HCT116 (cell line): Measurements from ENCODE around the gene UQCC2. TPM values are rescaled to one million over a fixed set of nuclear protein-coding genes. Genes with fewer than 3 reads are reported as not detected.

Experiments used
- ATAC-seq: fragments of 200-7000 bp; cut with Tn5 transposase; 2 replicates; pipeline ENCODE4 v1.9.1; 2020; ENCODE audit warnings: mild to moderate bottlenecking, moderate library complexity
- BruUV-seq: library from RNA; stranded (reverse); fragments of 400-500 nt; replicated peaks from 2 replicates; lab custom pipeline; 2021; lab: Mats Ljungman, UMichigan
- CTCF ChIA-PET: fragments of 300-600 bp; sonication (Branson Sonifier 250); formaldehyde crosslinking; loops from one replicate; lab custom pipeline; 2021; ENCODE audit warnings: antibody characterized with exemption; lab: Charles Lee
- POLR2A ChIA-PET: fragments of 300-600, 350-600 bp; sonication (Branson Sonifier 250); formaldehyde crosslinking; loops from one replicate; lab custom pipeline; 2021; ENCODE audit warnings: antibody characterized with exemption; lab: Charles Lee
- RAD21 ChIA-PET, 2 experiments: fragments of 300-600 bp; sonication (Branson Sonifier 250); formaldehyde crosslinking; loops; one replicate each; lab custom pipeline; 2023; ENCODE audit warnings: low total read pairs in 2 of 2; ENCODE audit not compliant: uncharacterized antibody in 2 of 2, unreplicated experiment in 2 of 2, low non-redundant PET in 1 of 2; lab: Charles Lee
- DNase-seq: peaks from one replicate; pipeline ENCODE4 v3.0.0-alpha.2; 2010; ENCODE audit warnings: low read depth, low spot score
- H2AFZ ChIP-seq: fragments of 200-600 bp; shearing (Covaris generic), sonication (generic); 2 replicates; pipeline ENCODE4 v1.6.1; 2017; ENCODE audit warnings: low read depth, mixed run types, mixed read lengths, antibody characterized with exemption, low read length; ENCODE audit not compliant: poor library complexity, severe bottlenecking
- H3K27ac ChIP-seq: 2 replicates; pipeline ENCODE4 v1.5.1; 2012; ENCODE audit warnings: low read depth, low read length
- H3K27me3 ChIP-seq: fragments of 200-600 bp; sonication (generic); 2 replicates; pipeline ENCODE4 v1.6.1; 2016; ENCODE audit warnings: mixed run types, low read length, mixed read lengths; ENCODE audit not compliant: insufficient read depth
- H3K36me3 ChIP-seq, 2 experiments: fragments of 200-500 bp in 1 of 2; fragments of 200-600 bp in 1 of 2; sonication (Bioruptor generic) in 1 of 2; sonication (generic) in 1 of 2; 2 replicates each; pipeline versions ENCODE4 v1.5.1 to v1.6.1; 2014 to 2016; ENCODE audit warnings: low read length in 2 of 2, inconsistent platforms in 1 of 2, mixed read lengths in 1 of 2, mixed run types in 1 of 2; ENCODE audit not compliant: insufficient read depth in 2 of 2, control insufficient read depth in 1 of 2
- H3K4me1 ChIP-seq, 2 experiments: fragments of 200-600 bp in 1 of 2; sonication (generic) in 1 of 2; 2 replicates each; pipeline versions ENCODE4 v1.5.1 to v1.6.1; 2012 to 2017; ENCODE audit warnings: low read length in 2 of 2, inconsistent platforms in 1 of 2, mild to moderate bottlenecking in 1 of 2, mixed read lengths in 1 of 2, mixed run types in 1 of 2, moderate library complexity in 1 of 2; ENCODE audit not compliant: insufficient read depth in 2 of 2, control insufficient read depth in 1 of 2
- H3K4me2 ChIP-seq: fragments of 200-600 bp; sonication (generic); 2 replicates; pipeline ENCODE4 v1.6.1; 2017; ENCODE audit warnings: mixed run types, low read length, mixed read lengths
- H3K4me3 ChIP-seq, 2 experiments: fragments of 200-600 bp in 1 of 2; sonication (generic) in 1 of 2; replicated peaks in 1 of 2; 2 replicates each; pipeline ENCODE4 v1.5.1; 2011 to 2016; ENCODE audit warnings: low read length in 2 of 2, control low read depth in 1 of 2, low read depth in 1 of 2, mild to moderate bottlenecking in 1 of 2, mixed read lengths in 1 of 2, mixed run types in 1 of 2
- H3K79me2 ChIP-seq: fragments of 200-600 bp; sonication (generic); 2 replicates; pipeline ENCODE4 v1.6.1; 2017; ENCODE audit warnings: mild to moderate bottlenecking, mixed run types, low read length, moderate library complexity, mixed read lengths; ENCODE audit not compliant: insufficient read depth
- H3K9ac ChIP-seq: fragments of 200-600 bp; sonication (generic); 2 replicates; pipeline ENCODE4 v1.6.1; 2016; ENCODE audit warnings: low read length, mixed read lengths
- H3K9me2 ChIP-seq: fragments of 200-600 bp; sonication (generic), shearing (Covaris generic); 2 replicates; pipeline ENCODE4 v1.6.1; 2017; ENCODE audit warnings: mixed run types, mild to moderate bottlenecking, moderate library complexity; ENCODE audit not compliant: insufficient read depth
- H3K9me3 ChIP-seq, 2 experiments: fragments of 200-500 bp in 1 of 2; fragments of 200-600 bp in 1 of 2; sonication (Bioruptor generic) in 1 of 2; sonication (generic) in 1 of 2; 2 replicates each; pipeline ENCODE4 v1.6.1; 2014 to 2017; ENCODE audit warnings: low read length in 2 of 2, mixed read lengths in 2 of 2, inconsistent platforms in 1 of 2, low read depth in 1 of 2, mild to moderate bottlenecking in 1 of 2, mixed run types in 1 of 2, moderate library complexity in 1 of 2; ENCODE audit not compliant: control insufficient read depth in 1 of 2, insufficient read depth in 1 of 2
- H4K20me1 ChIP-seq: fragments of 200-600 bp; sonication (generic), shearing (Covaris generic); 2 replicates; pipeline ENCODE4 v1.6.1; 2017; ENCODE audit warnings: mixed run types, mild to moderate bottlenecking, moderate library complexity; ENCODE audit not compliant: insufficient read depth
- EZH2phosphoT487 ChIP-seq: fragments of 200-600 bp; IDR thresholded peaks from 2 replicates; pipeline ENCODE4 v1.6.1; 2018; ENCODE audit warnings: antibody characterized with exemption, borderline replicate concordance
- REST ChIP-seq: IDR thresholded peaks from 2 replicates; pipeline ENCODE4 v1.6.1; 2012; ENCODE audit warnings: low read depth
- SIN3A ChIP-seq: IDR thresholded peaks from 2 replicates; pipeline ENCODE4 v1.6.1; 2012; ENCODE audit warnings: low read depth
- ZNF274 ChIP-seq: fragments of 200-500 bp; sonication (Bioruptor generic); IDR thresholded peaks from 2 replicates; pipeline ENCODE4 v1.6.1; 2014; ENCODE audit warnings: mild to moderate bottlenecking, low read depth, low read length, inconsistent platforms
- intact Hi-C: fragments of 100-400 bp; cut with micrococcal nuclease; formaldehyde crosslinking; loops from 2 replicates; pipeline ENCODE4 v1.10.0; 2022
- total RNA-seq: library from RNA; stranded (reverse); gene quantifications from one replicate; pipeline ENCODE4 v1.2.1, GENCODE V29; 2021; ENCODE audit not compliant: unreplicated experiment

Gene UQCC2
- total RNA-seq, 1 experiment from 2014 or later: 95.1 TPM

- POLR2A ChIA-PET: no interaction called here
Measured at GRCh38 chr6:33746036-33746600, 34.6 kb upstream of the UQCC2 start.

More at GRCh38 chr6:33746036-33746600, 34.6 kb upstream of the UQCC2 start:
- Histone ChIP-seq H3K9me2 (no peaks in the 10 kb centered on the region), H3K79me2 (no peaks in the 10 kb centered on the region), H3K27ac (no peak overlapping the region), H3K27me3 (peaks cover 6% of the 10 kb centered on the region; the same call in 1 of the 2 replicates), H3K4me3 (no peak overlapping the region), H2AFZ (no peak overlapping the region), H3K4me2 (no peak overlapping the region), H4K20me1 (no peaks in the 10 kb centered on the region), H3K9ac (no peak overlapping the region), H3K4me1 (peaks cover 2 to 9% of the 10 kb centered on the region in 2 experiments; a peak in 3 of 4 replicates), H3K9me3 (no peaks in the 10 kb centered on the region), H3K36me3 (no peaks in the 10 kb centered on the region)
- DNase-seq (no peak), ATAC-seq (no peak)
- intact Hi-C loops: no loop called here
- CTCF ChIA-PET: interaction anchor here (0.8 to 3.5 kb wide), 3 partner anchors 25 to 281 kb away, joined by 3 to 14 read pairs (median 3); no protein-coding TSS in a partner anchor
- no TSS peak for BruUV-seq
- RAD21 ChIA-PET: no interaction called here
- no peak for TF ChIP-seq ZNF274
- TF ChIP-seq SIN3A: no peak
- no peak for TF ChIP-seq REST
- no peak for TF ChIP-seq EZH2phosphoT487
